ENCODE results near the gene RNU7-1.

RNU7-1 gene

GRCh38 chr12:6954316-6955107, 10.9 kb downstream of the RNU7-1 start:
- DNase-seq = peak; percentile 51

GRCh38 chr12:6955108-6956020, 11.7 kb downstream of the RNU7-1 start:
- no peak for DNase-seq

DNA sequence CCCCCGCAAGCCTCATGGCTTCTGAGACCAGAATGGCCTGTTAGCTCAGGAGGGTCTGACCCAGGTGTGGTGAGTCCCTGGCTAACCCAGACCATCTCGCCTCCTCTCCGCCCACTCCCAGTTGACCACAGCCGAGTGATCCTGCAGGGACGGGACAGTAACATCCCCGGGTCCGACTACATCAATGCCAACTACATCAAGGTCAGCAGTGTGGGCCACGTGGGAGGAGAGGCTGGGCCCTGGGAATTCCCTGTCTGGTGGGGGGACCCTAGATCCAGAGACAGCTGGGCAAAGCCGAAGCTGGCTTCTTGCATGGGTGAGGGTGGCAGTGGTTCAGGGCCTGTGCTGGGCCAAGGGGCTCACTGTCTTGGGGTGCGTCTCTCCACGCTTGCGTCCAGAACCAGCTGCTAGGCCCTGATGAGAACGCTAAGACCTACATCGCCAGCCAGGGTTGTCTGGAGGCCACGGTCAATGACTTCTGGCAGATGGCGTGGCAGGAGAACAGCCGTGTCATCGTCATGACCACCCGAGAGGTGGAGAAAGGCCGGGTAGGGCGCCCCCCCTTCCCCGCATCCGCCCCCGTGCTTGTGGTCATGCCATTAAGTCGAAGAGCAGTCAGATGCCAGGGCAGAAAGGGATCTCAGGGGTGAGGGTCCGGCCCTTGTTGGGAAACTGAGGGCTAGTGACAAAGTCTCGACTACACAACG, 12.6 kb downstream of the RNU7-1 start:
- DNase-seq = peak; percentile 62

DNA sequence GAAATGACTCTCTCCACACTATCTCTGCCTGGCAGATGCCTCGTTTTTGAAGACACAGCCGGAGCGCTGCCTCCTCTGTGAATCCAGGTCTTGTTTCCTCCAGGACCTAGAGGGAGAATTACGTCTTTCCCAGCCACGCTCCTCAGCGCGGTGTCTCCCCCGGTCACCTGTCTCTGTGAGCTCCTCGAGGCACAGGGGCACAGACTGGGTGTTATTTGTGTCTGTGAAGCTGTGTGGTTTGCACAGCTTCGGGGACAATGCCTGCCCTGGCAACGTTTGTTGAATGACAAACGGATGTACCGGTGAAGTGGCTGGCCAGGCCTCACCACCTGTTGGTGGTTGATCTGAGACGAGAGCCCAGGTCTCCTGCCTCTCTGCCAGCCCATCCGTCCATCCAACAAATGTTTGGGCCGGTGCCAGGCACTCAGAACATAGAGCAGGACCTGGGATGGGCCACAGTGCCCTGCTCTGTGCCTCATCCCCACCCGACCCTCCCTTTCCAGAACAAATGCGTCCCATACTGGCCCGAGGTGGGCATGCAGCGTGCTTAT, 13.6 kb downstream of the RNU7-1 start:
- DNase-seq = peak; percentile 49

DNA sequence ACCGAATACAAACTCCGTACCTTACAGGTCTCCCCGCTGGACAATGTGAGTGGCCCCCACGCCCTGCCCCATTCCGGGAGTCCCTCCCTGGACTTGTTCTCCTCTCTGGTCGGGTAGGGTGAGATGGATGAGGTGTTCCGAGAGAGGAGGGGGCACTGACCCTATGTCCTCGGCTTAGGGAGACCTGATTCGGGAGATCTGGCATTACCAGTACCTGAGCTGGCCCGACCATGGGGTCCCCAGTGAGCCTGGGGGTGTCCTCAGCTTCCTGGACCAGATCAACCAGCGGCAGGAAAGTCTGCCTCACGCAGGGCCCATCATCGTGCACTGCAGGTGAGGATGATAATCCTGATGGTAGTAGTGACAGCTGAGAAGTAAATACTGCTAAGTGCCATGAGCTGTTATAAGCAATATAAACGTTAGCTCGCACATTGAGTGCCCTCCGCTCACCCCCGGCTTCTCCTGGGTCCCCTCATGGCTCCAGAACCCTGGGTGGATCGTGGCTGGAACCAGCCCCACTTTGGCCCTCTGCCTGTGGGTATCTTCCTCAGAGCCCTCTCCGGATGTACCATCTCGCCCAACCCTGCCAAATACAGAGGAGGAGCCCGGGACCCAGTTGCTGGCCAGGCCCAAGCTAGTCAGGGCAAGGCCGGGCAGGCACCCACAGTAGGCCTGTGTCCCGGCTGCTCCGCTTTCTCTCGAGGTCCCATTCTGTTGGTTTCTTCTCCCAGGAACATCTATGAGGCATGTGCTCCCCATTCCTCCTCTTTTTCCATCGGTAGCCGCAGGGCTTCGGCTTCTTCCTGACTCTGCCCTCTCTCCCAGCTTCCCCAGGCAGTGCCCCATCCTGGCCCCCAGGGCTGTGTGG, 14.4 kb downstream of the RNU7-1 start:
- DNase-seq = no peak

DNA sequence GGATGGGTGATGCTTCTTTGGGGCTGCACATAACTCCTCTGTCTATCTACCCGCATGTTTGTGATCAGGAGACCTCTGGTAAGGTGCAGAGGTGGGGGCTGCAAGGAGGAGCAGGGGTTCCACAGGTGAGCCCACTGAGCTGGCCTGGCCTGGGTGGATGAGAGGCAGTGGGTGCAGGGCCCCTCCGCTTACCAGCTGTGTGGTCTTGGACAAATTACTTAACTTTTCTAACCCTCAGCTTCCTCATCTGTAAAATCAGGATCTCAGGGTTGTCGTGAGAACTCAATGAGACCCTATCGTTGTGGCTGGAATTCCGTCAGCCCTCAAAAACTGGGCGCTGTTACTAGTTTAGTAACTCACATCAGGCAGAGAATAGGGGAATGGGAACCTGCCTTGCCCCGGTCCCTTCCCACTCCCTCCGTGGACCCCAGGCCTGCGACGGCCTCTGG, 15.0 kb downstream of the RNU7-1 start:
- DNase-seq = no peak

- DNase-seq = peak; percentile 73
Measured at GRCh38 chr12:6959058-6959804, 15.6 kb downstream of the RNU7-1 start.

- no peak for DNase-seq
Measured at GRCh38 chr12:6959805-6960592, 16.4 kb downstream of the RNU7-1 start.

DNA sequence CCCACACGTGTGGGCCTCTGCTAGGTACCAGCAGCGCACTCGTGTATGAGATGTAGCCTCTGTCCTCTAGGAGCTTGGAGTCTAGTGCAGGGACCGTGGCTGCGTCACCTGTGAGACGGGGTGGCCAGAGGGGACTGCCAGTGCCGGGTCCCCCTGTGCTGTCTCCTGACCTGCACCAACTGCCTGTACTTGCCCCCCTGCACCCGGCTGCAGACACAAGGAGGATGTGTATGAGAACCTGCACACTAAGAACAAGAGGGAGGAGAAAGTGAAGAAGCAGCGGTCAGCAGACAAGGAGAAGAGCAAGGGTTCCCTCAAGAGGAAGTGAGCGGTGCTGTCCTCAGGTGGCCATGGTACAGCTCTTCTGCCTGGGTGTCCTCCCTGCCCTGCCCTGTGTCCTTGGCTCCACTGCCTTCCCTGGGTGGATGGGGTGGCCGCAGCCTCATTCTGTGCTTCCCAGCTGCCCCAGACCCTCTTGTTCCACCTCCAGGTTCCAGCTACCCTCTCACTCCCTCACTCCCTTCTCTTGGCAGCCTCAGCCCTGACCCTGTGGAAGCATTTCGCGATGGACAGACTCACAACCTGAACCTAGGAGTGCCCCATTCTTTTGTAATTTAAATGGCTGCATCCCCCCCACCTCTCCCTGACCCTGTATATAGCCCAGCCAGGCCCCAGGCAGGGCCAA, 17.1 kb downstream of the RNU7-1 start:
- peak; percentile 54 for DNase-seq

DNA sequence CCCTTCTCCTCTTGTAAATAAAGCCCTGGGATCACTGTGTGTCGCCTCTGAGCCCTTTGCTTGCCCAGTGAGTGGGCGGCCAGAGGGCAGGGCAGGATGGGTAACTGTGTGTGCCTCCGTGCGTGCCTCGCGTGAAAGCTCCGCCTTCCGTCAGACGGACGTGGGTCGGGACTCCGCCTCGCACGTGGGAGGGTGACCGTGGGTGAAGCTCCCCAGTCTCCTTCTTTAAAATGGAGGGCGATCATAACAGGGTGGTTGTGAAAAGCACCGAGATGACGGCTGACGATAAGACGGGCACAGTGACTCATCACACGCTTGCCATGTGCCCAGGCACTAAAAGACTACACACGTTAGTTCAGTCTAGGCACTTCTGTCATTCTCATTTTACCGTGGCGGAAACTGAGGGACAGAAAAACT, 17.7 kb downstream of the RNU7-1 start:
- peak; percentile 95 for DNase-seq

DNA sequence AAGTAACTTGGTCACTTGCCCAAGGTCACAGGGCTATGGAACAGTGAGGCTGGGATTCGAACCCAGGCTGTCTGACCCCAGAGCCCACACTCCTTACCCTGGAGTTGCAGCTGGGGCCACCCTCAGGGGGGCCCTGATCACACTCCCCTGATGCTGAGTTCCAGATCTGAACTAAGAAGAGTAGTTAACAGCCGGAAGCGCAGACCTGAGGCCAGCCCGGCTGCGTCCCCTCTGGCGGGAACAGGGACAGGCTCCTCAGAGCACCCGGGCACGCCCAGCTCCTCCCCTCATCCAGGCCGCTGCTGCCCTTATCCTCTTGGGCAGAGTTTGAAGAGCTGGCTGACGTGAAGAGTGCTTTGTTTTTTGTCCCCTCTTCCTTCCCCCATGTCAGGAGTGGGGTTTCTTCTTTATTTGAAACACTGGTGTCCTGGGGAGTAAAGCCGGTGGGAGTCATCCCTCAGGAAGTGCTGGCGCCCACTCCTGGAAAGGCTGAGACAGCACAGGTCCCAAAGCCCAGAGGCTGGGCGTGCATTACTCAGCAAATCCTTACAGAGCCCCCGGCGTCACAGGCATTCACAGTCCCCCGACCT, 18.2 kb downstream of the RNU7-1 start:
- DNase-seq = peak; percentile 73

DNA sequence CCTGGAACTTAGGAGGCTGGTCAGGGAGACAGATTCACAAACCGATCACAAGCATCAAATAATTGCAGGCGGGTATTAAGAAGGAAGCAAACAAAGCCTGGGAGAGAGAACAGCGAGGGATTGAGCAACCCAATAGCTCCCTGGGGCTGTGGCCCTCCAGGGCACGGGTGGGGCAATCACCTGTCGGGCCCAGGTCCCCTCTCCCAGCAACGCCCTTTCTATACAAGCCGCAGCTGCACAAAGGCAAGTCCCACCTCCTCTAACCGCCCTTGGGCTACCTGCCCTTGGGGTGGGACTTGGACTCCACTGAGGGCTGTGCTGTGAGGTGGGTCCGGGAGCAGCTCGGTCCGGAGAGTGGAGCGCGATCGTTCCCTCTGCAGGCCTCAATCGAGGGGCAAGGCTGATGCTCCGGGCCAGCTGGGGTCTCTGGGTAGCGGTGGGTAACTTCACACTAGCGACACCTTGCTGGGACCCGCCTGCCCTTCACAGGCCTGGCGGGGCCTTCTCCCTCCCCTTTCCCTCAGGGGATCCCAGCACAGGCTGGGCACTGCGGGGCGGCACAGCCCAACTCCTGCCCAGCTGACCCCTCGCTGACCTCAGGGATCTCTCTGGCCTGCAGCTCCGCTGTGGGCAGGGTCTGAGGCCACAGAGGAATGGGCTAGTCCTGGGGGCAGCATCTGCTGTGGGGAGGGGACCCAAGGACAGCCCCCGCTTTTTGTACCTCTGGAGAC, 18.8 kb downstream of the RNU7-1 start:
- DNase-seq = no peak

GRCh38 chr12:6963016-6963731, 19.6 kb downstream of the RNU7-1 start:
- no peak for DNase-seq

GRCh38 chr12:6963791-6964413, 20.3 kb downstream of the RNU7-1 start:
- DNase-seq = no peak

DNA sequence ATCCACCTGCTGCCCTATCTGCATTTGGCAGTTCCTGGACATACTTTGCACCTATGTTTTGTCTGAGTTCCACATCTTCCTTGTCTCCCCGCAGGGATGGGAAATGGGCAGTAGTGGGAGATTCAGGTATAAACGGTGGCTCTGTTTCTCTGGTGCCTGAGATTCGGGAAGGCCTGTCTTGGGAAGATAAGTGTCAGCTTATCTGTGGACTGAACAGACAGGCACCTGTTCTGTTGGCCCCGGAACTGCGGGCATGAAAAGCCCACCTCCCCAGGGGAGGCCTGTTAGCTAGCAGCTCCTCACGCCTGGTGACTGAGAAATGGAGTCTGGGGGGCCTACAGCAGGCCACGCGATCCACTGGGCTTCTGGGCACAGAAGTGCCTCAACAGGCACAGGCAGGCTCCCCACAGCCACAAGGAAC, 21.0 kb downstream of the RNU7-1 start:
- no peak for DNase-seq

- peak; percentile 92 for DNase-seq
Measured at GRCh38 chr12:6965026-6965661, 21.5 kb downstream of the RNU7-1 start.

DNA sequence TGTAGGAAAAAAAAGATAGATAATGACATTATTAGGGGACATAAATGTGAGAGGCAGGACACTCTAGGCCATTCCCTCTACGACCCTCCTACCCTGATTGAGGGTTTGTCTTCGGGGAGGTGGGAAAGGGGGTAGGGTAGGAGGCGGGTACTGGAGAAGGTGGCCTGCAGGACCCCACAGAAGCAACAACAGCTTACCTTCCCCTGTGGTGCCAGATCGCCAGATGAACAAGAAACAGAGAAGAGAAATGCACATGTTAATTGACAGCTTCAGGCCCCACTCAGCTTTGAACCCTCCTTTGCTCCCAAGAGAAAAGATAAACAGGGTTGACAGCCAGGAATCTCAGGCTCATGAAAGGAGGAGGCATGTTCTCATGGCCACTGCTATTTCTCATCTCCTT, 22.1 kb downstream of the RNU7-1 start:
- DNase-seq = no peak
